Trophoblast cell (in vitro differentiated cells and primary cell): ENCODE measurements around the gene NSD1.

Experiments used
- DNase-seq, 2 donors: peaks; one replicate each; pipeline ENCODE4 v3.0.0-alpha.2; 2016
- H2AFZ ChIP-seq: 2 replicates; pipeline ENCODE4 v1.6.1; 2013; ENCODE audit warnings: low read length, moderate library complexity, mild to moderate bottlenecking; ENCODE audit not compliant: insufficient read depth, poor library complexity
- H2AK5ac ChIP-seq: 2 replicates; pipeline ENCODE4 v1.6.1; 2013; ENCODE audit warnings: mild to moderate bottlenecking, low read length
- H2BK120ac ChIP-seq: 2 replicates; pipeline ENCODE4 v1.6.1; 2013; ENCODE audit warnings: low read length, mild to moderate bottlenecking, moderate library complexity; ENCODE audit not compliant: insufficient read depth, poor library complexity
- H2BK12ac ChIP-seq: 2 replicates; pipeline ENCODE4 v1.6.1; 2013; ENCODE audit warnings: mild to moderate bottlenecking, low read length, moderate library complexity
- H2BK5ac ChIP-seq: 2 replicates; pipeline ENCODE4 v1.6.1; 2013; ENCODE audit warnings: low read length, low read depth, moderate library complexity, mild to moderate bottlenecking; ENCODE audit not compliant: poor library complexity
- H3K14ac ChIP-seq: 2 replicates; pipeline ENCODE4 v1.6.1; 2013; ENCODE audit warnings: mild to moderate bottlenecking, low read length
- H3K18ac ChIP-seq: 2 replicates; pipeline ENCODE4 v1.6.1; 2013; ENCODE audit warnings: mild to moderate bottlenecking, low read length
- H3K23ac ChIP-seq: 2 replicates; pipeline ENCODE4 v1.6.1; 2013; ENCODE audit warnings: low read length
- H3K27ac ChIP-seq: 2 replicates; pipeline ENCODE4 v1.5.1; 2013; ENCODE audit warnings: low read depth, mild to moderate bottlenecking, inconsistent platforms, low read length, moderate library complexity
- H3K27me3 ChIP-seq: 2 replicates; pipeline ENCODE4 v1.6.1; 2013; ENCODE audit warnings: inconsistent platforms, mild to moderate bottlenecking, low read length, moderate library complexity; ENCODE audit not compliant: insufficient read depth
- H3K36me3 ChIP-seq, 2 experiments: 1 replicate in 1 of 2; 2 replicates in 1 of 2; pipeline ENCODE4 v1.6.1; 2013; ENCODE audit warnings: low read length in 2 of 2, mild to moderate bottlenecking in 2 of 2, moderate library complexity in 1 of 2; ENCODE audit not compliant: insufficient read depth in 2 of 2, control insufficient read depth in 1 of 2
- H3K4ac ChIP-seq: 2 replicates; pipeline ENCODE4 v1.6.1; 2013; ENCODE audit warnings: low read depth, mild to moderate bottlenecking, low read length, moderate library complexity
- H3K4me1 ChIP-seq, 2 experiments: 1 replicate in 1 of 2; 2 replicates in 1 of 2; pipeline ENCODE4 v1.6.1; 2013; ENCODE audit warnings: low read length in 2 of 2, mild to moderate bottlenecking in 2 of 2, moderate library complexity in 1 of 2; ENCODE audit not compliant: insufficient read depth in 2 of 2, control insufficient read depth in 1 of 2
- H3K4me2 ChIP-seq: 2 replicates; pipeline ENCODE4 v1.6.1; 2013; ENCODE audit warnings: inconsistent platforms, mild to moderate bottlenecking, low read length, moderate library complexity
- H3K4me3 ChIP-seq: 2 replicates; pipeline ENCODE4 v1.5.1; 2013; ENCODE audit warnings: mild to moderate bottlenecking, low read depth, low read length, inconsistent platforms
- H3K79me1 ChIP-seq: one replicate; pipeline ENCODE4 v1.6.1; 2013; ENCODE audit warnings: low read length
- H3K79me2 ChIP-seq: 2 replicates; pipeline ENCODE4 v1.6.1; 2013; ENCODE audit warnings: low read length, mild to moderate bottlenecking; ENCODE audit not compliant: control insufficient read depth, insufficient read depth, poor library complexity
- H3K9ac ChIP-seq: 2 replicates; pipeline ENCODE4 v1.6.1; 2013; ENCODE audit warnings: mild to moderate bottlenecking, low read length
- H3K9me3 ChIP-seq: 2 replicates; pipeline ENCODE4 v1.6.1; 2013; ENCODE audit warnings: low read depth, mild to moderate bottlenecking, control low read depth, inconsistent platforms, low read length; ENCODE audit not compliant: insufficient read depth
- H4K12ac ChIP-seq: 2 replicates; pipeline ENCODE4 v1.6.1; 2013; ENCODE audit warnings: low read depth, mild to moderate bottlenecking, low read length, moderate library complexity
- H4K8ac ChIP-seq: 2 replicates; pipeline ENCODE4 v1.6.1; 2013; ENCODE audit warnings: low read depth, mild to moderate bottlenecking, low read length, moderate library complexity
- H4K91ac ChIP-seq: one replicate; pipeline ENCODE4 v1.6.1; 2013; ENCODE audit warnings: low read depth, mild to moderate bottlenecking, low read length, moderate library complexity
- WGBS: extraction: QIAGEN DNeasy Blood & Tissue Kit; methylation state at CpG from one replicate; pipeline ENCODE4 v1.1.7; 2013; ENCODE audit warnings: missing lambda C conversion rate; ENCODE audit not compliant: insufficient read length, insufficient coverage; ENCODE audit errors: extremely low coverage; 5-methylcytosine and 5-hydroxymethylcytosine counted together

The NSD1 gene

GRCh38 chr5:177349362-177349647 is 215.7 kb downstream of the NSD1 start:
- H4K8ac ChIP-seq: no peak overlapping the region
- H3K79me1 ChIP-seq: peaks cover 10% of the 10 kb centered on the region
- WGBS: no CpG with 5 or more reads among the region's 3 CpGs
- no peaks in the 10 kb centered on the region for H3K27me3 ChIP-seq
- H3K14ac ChIP-seq: no peak overlapping the region
- H3K79me2 ChIP-seq: peaks cover 13% of the 10 kb centered on the region
- H2AFZ ChIP-seq: no peak overlapping the region
- H3K9me3 ChIP-seq: peaks cover 1% of the 10 kb centered on the region
- peaks cover 12 to 16% of the 10 kb centered on the region in 2 experiments for H3K4me1 ChIP-seq
- no peak overlapping the region for H2BK12ac ChIP-seq
- no peak overlapping the region for H3K4me2 ChIP-seq
- no peak overlapping the region for H4K91ac ChIP-seq
- no peak overlapping the region for H2BK120ac ChIP-seq
- no peak overlapping the region for H3K27ac ChIP-seq
- no peak overlapping the region for H3K18ac ChIP-seq
- peaks cover 5 to 12% of the 10 kb centered on the region in 2 experiments for H3K36me3 ChIP-seq
- H2AK5ac ChIP-seq: no peak overlapping the region
- no peak overlapping the region for H3K4me3 ChIP-seq
- DNase-seq: no peak
- H3K9ac ChIP-seq: no peak overlapping the region
- no peak overlapping the region for H3K23ac ChIP-seq
- no peak overlapping the region for H2BK5ac ChIP-seq
- H4K12ac ChIP-seq: no peak overlapping the region
- no peak overlapping the region for H3K4ac ChIP-seq

GRCh38 chr5:177349762-177350161 is 216.2 kb downstream of the NSD1 start:
- H4K12ac ChIP-seq: no peak overlapping the region
- H4K91ac ChIP-seq: no peak overlapping the region
- no peak overlapping the region for H2AFZ ChIP-seq
- H2BK5ac ChIP-seq: no peak overlapping the region
- H3K18ac ChIP-seq: no peak overlapping the region
- no peaks in the 10 kb centered on the region for H3K27me3 ChIP-seq
- H3K36me3 ChIP-seq: peaks cover 5 to 12% of the 10 kb centered on the region in 2 experiments
- H2BK120ac ChIP-seq: no peak overlapping the region
- peaks cover 10% of the 10 kb centered on the region for H3K79me1 ChIP-seq
- H2BK12ac ChIP-seq: no peak overlapping the region
- no peak overlapping the region for H4K8ac ChIP-seq
- no CpG with 5 or more reads among the region's 5 CpGs for WGBS
- H3K4ac ChIP-seq: peak overlapping the region; percentile 9
- peak overlapping the region; percentile 82 for H3K4me2 ChIP-seq
- H3K9ac ChIP-seq: no peak overlapping the region
- H3K4me1 ChIP-seq: peaks cover 12 to 16% of the 10 kb centered on the region in 2 experiments
- H3K4me3 ChIP-seq: no peak overlapping the region
- H3K79me2 ChIP-seq: peaks cover 13% of the 10 kb centered on the region
- no peak for DNase-seq
- H3K14ac ChIP-seq: no peak overlapping the region
- H2AK5ac ChIP-seq: no peak overlapping the region
- H3K23ac ChIP-seq: no peak overlapping the region
- H3K27ac ChIP-seq: no peak overlapping the region
- peaks cover 1% of the 10 kb centered on the region for H3K9me3 ChIP-seq
